WERI-Rb-1 (cell line): ENCODE measurements around the gene TENM3.

ENCODE experiments used
- DNase-seq: peaks from one replicate; pipeline ENCODE4 v3.0.0-alpha.2; 2020
- H3K27ac ChIP-seq: fragments of 250-450 bp; sonication (Bioruptor Pico); 2 replicates; pipeline ENCODE4 v1.5.1; 2020; ENCODE audit warnings: mild to moderate bottlenecking, moderate library complexity
- H3K27me3 ChIP-seq: fragments of 250-450 bp; sonication (Bioruptor Pico); 2 replicates; pipeline ENCODE4 v1.5.1; 2021; ENCODE audit warnings: mild to moderate bottlenecking, low read depth, moderate library complexity; ENCODE audit not compliant: insufficient read depth, severe bottlenecking
- H3K36me3 ChIP-seq: fragments of 250-450 bp; sonication (Bioruptor Pico); 2 replicates; pipeline ENCODE4 v1.5.1; 2020; ENCODE audit warnings: mild to moderate bottlenecking, moderate library complexity
- H3K4me3 ChIP-seq: 2 replicates; pipeline ENCODE4 v1.5.1; 2011; ENCODE audit warnings: low read depth, mild to moderate bottlenecking, control low read depth, low read length
- H3K9me3 ChIP-seq: fragments of 250-450 bp; sonication (Bioruptor Pico); 2 replicates; pipeline ENCODE4 v1.5.1; 2021; ENCODE audit warnings: mild to moderate bottlenecking, moderate library complexity; ENCODE audit not compliant: severe bottlenecking
- TF ChIP-seq, protein P1 (sequence below): IDR thresholded peaks from 2 replicates; pipeline ENCODE4 v1.5.1; 2011; ENCODE audit warnings: low read depth, mild to moderate bottlenecking, control low read depth, inconsistent platforms, low read length

The TENM3 gene

DNA sequence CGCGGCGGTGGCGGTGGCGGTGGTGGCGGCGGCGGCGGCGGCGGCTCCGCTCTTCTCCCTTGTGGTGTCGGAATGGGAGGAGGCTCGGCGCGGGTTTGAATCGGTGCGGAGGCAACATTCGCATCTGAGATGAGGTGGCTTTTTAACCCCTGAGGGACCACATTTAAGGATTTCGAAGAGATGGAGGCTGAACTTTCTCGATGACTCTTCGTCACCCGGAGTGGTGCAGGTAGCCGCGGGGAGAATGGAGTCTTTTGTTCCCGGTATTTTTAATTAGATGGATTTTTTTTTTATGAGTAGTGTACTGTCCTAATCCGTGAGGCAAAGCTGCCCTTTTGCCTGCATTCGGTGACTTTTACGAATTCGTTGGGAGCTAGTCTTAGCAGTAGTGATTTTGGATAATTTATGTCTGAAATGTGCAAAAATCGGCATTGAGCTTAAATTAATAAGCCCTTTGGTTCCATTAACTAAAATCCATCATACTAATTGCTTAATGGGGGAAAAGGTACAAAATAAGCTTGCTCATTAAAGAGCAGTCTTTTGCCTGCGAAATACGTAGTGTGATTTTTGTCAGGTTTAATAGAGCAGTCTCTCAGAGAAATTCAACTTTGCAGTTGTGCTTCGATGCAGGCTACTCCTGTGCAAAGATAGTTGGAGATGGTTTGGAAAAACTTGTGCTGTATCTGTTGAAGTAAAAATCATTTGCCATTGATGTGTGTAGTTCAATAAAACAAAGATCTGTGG is 206.2 kb downstream of the TENM3 start:
- DNase-seq, result peak; percentile 72
- Histone ChIP-seq H3K27ac (no peak overlapping the region), H3K4me3 (peak overlapping the region; percentile 93), H3K36me3 (no peaks in the 10 kb centered on the region), H3K9me3 (no peaks in the 10 kb centered on the region), H3K27me3 (peaks cover 5% of the 10 kb centered on the region)
- TF ChIP-seq, protein P1, sequence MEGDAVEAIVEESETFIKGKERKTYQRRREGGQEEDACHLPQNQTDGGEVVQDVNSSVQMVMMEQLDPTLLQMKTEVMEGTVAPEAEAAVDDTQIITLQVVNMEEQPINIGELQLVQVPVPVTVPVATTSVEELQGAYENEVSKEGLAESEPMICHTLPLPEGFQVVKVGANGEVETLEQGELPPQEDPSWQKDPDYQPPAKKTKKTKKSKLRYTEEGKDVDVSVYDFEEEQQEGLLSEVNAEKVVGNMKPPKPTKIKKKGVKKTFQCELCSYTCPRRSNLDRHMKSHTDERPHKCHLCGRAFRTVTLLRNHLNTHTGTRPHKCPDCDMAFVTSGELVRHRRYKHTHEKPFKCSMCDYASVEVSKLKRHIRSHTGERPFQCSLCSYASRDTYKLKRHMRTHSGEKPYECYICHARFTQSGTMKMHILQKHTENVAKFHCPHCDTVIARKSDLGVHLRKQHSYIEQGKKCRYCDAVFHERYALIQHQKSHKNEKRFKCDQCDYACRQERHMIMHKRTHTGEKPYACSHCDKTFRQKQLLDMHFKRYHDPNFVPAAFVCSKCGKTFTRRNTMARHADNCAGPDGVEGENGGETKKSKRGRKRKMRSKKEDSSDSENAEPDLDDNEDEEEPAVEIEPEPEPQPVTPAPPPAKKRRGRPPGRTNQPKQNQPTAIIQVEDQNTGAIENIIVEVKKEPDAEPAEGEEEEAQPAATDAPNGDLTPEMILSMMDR, result no peak

DNA sequence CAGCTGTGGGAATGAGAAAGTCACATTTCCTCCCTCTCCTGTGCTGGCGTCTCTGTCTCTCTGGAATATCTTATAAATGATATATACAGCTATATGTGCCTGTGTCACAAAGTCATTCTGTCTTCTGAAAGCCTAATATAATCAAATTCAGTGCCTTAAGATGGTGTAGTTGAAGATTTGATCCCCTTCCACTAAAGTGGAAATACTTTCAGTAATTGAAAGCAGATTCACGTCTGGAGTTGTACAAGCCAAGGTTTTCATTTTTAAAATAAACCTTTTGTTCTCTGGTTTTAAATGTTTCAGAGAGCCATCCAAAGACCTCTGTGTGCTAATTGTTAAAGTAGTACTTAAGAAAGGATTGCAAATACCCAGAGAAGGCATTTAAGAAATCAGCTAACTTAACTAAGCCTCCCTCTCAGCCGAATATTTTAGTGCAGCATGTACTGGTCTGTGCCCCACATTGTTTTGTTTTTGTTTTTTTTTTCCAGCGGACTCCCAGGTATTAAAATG is 206.8 kb downstream of the TENM3 start:
- peaks cover 5% of the 10 kb centered on the region for H3K27me3 ChIP-seq
- peak overlapping the region; percentile 93 for H3K4me3 ChIP-seq

DNA sequence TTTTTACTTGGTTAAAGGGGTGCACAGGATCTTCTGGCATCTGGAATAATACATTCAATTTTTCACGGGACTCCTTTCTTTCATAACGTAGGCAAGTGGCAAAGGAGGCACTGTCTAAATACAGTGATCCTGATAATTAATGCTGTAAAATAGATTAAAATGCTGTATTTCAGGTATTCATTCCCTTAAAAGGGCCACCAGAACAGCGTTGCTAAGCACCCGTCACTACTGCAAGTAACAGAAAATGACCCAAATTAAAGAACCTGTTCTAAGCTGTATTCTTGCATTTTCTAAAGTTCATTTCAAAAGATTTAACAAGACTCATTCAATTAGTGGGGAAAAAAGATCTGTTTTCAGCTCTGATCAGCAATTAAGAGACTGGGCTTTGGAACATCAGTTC is 208.2 kb downstream of the TENM3 start:
- H3K36me3 ChIP-seq, result no peaks in the 10 kb centered on the region
- H3K4me3 ChIP-seq, result no peak overlapping the region
- TF ChIP-seq, protein P1, result no peak
- H3K9me3 ChIP-seq, result no peaks in the 10 kb centered on the region
- no peak overlapping the region for H3K27ac ChIP-seq
- DNase-seq, result no peak
- peaks cover 5% of the 10 kb centered on the region for H3K27me3 ChIP-seq

More for the DNA sequence above, 206.8 kb downstream of the TENM3 start:
- TF ChIP-seq, protein P1, result no peak
- Histone ChIP-seq H3K36me3 (no peaks in the 10 kb centered on the region), H3K27ac (no peak overlapping the region), H3K9me3 (no peaks in the 10 kb centered on the region)
- no peak for DNase-seq

DNA sequence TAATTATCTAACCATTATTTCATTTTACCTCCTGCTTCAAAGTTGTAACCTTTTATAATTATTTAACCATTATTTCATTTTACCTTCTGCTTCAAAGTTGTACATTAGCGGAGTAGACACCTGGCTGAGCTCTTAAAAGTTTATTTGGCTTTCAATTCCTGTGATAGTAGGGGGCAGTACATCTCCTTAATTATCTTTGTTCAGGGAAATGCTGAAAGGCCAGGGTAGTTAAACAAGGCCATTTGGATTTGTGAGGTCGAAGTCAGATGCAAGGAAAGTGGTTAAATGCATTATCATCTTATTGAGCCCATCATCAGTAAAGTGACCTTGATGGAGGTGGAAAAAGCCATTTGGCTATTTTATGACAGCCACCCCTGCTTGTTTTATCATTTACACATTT is 210.6 kb downstream of the TENM3 start:
- no peak for DNase-seq

DNA sequence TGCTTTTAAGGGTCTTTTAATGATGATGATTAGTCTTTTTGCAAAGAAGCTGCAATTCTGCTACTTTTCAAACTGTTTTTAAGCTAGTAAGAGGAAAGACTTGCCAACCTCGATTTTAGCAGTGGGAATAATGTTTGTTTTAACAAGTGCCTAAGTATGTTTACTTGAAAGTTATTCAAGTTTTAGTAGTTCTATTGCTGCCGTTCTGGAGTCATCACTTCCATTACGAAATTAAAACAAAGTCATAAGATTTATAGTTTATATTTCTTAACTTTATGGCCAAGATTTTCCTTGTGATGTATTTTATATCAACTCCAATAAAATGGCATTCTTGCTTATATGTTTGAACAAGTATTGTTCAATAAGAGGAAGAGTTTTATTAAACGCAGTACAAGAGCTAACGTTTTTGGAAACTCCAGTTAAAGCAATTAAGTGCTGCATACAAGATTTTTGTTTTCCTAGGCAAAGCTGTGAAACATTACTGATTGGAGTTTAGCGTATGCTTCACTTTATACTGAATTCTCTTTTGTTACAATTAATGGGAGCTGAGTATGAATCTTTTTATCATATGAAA is 211.3 kb downstream of the TENM3 start:
- Histone ChIP-seq H3K9me3 (no peaks in the 10 kb centered on the region), H3K4me3 (no peak overlapping the region), H3K27ac (no peak overlapping the region), H3K27me3 (no peaks in the 10 kb centered on the region), H3K36me3 (no peaks in the 10 kb centered on the region)
- TF ChIP-seq, protein P1, result no peak
- no peak for DNase-seq

More for the DNA sequence above, 210.6 kb downstream of the TENM3 start:
- no peaks in the 10 kb centered on the region for H3K9me3 ChIP-seq
- H3K27ac ChIP-seq, result no peak overlapping the region
- TF ChIP-seq, protein P1, result no peak
- no peaks in the 10 kb centered on the region for H3K27me3 ChIP-seq
- no peak overlapping the region for H3K4me3 ChIP-seq
- H3K36me3 ChIP-seq, result no peaks in the 10 kb centered on the region
